KMS-11 (cell line): Measurements from ENCODE around the gene EPN3.

Source experiments
- H2AFZ ChIP-seq: fragments of 200-600 bp; sonication (generic); 2 replicates; pipeline ENCODE4 v1.6.1; 2016; ENCODE audit warnings: antibody characterized with exemption, mixed run types, low read depth
- H3K27ac ChIP-seq: fragments of 200-600 bp; sonication (generic); 2 replicates; pipeline ENCODE4 v1.6.1; 2016; ENCODE audit warnings: mild to moderate bottlenecking, mixed run types
- H3K27me3 ChIP-seq: fragments of 200-600 bp; sonication (generic); 2 replicates; pipeline ENCODE4 v1.6.1; 2017; ENCODE audit warnings: mild to moderate bottlenecking, low read depth, mixed run types, moderate library complexity; ENCODE audit not compliant: insufficient read depth
- H3K36me3 ChIP-seq: fragments of 200-600 bp; sonication (generic); 2 replicates; pipeline ENCODE4 v1.6.1; 2017; ENCODE audit warnings: mild to moderate bottlenecking, mixed run types; ENCODE audit not compliant: insufficient read depth
- H3K4me1 ChIP-seq: fragments of 200-600 bp; sonication (generic); 2 replicates; pipeline ENCODE4 v1.6.1; 2016; ENCODE audit warnings: mild to moderate bottlenecking, low read depth, mixed run types; ENCODE audit not compliant: poor library complexity, severe bottlenecking
- H3K4me2 ChIP-seq: fragments of 200-600 bp; sonication (generic); 2 replicates; pipeline ENCODE4 v1.7.0; 2016; ENCODE audit warnings: mild to moderate bottlenecking, mixed run types
- H3K4me3 ChIP-seq: fragments of 200-600 bp; sonication (generic); IDR thresholded peaks from 2 replicates; pipeline ENCODE4 v1.6.1; 2017; ENCODE audit warnings: low read depth, low read length, mixed read lengths; ENCODE audit not compliant: insufficient read depth
- H3K79me2 ChIP-seq: fragments of 200-600 bp; sonication (generic); 2 replicates; pipeline ENCODE4 v1.6.1; 2016; ENCODE audit warnings: low read depth, mixed run types; ENCODE audit not compliant: insufficient read depth
- H3K9ac ChIP-seq: fragments of 200-600 bp; sonication (generic); 2 replicates; pipeline ENCODE4 v1.6.1; 2016; ENCODE audit warnings: mild to moderate bottlenecking, mixed run types
- H4K20me1 ChIP-seq: fragments of 200-600 bp; sonication (generic); 2 replicates; pipeline ENCODE4 v1.6.1; 2016; ENCODE audit warnings: mild to moderate bottlenecking, mixed run types; ENCODE audit not compliant: insufficient read depth
- CTCF ChIP-seq: fragments of 200-600 bp; sonication (generic); conservative IDR thresholded peaks from 2 replicates; pipeline ENCODE4 v1.6.1; 2017; ENCODE audit warnings: low read depth, mild to moderate bottlenecking, antibody characterized with exemption, low read length, moderate library complexity, mixed read lengths

EPN3 gene

GRCh38 chr17:50585891-50586290 lies 53.4 kb downstream of the EPN3 start:
- H3K36me3 ChIP-seq: no peaks in the 10 kb centered on the region
- H3K4me2 ChIP-seq: no peak overlapping the region
- H3K4me1 ChIP-seq: no peaks in the 10 kb centered on the region
- no peak overlapping the region for H3K4me3 ChIP-seq
- no peaks in the 10 kb centered on the region for H4K20me1 ChIP-seq
- no peak overlapping the region for H3K9ac ChIP-seq
- H3K27me3 ChIP-seq: peaks cover 83% of the 10 kb centered on the region
- no peak overlapping the region for H2AFZ ChIP-seq
- TF ChIP-seq CTCF: no peak
- H3K79me2 ChIP-seq: no peaks in the 10 kb centered on the region
- no peak overlapping the region for H3K27ac ChIP-seq

- Histone ChIP-seq H4K20me1 (no peaks in the 10 kb centered on the region), H3K9ac (no peak overlapping the region), H3K79me2 (no peaks in the 10 kb centered on the region), H3K4me3 (no peak overlapping the region), H3K4me2 (no peak overlapping the region), H3K36me3 (no peaks in the 10 kb centered on the region), H2AFZ (no peak overlapping the region), H3K4me1 (no peaks in the 10 kb centered on the region), H3K27me3 (peaks cover 78% of the 10 kb centered on the region), H3K27ac (no peak overlapping the region)
- no peak for TF ChIP-seq CTCF
These were observed 54.1 kb downstream of the EPN3 start for GRCh38 chr17:50586421-50587247.

- H2AFZ ChIP-seq: no peak overlapping the region
- H3K27ac ChIP-seq: no peak overlapping the region
- no peak overlapping the region for H3K9ac ChIP-seq
- no peak overlapping the region for H3K4me3 ChIP-seq
- no peaks in the 10 kb centered on the region for H3K79me2 ChIP-seq
- TF ChIP-seq CTCF: no peak
- no peaks in the 10 kb centered on the region for H3K4me1 ChIP-seq
- no peaks in the 10 kb centered on the region for H4K20me1 ChIP-seq
- H3K36me3 ChIP-seq: no peaks in the 10 kb centered on the region
- peaks cover 74% of the 10 kb centered on the region for H3K27me3 ChIP-seq
- no peak overlapping the region for H3K4me2 ChIP-seq
These were observed 55.0 kb downstream of the EPN3 start for GRCh38 chr17:50587571-50587970.

GRCh38 chr17:50588391-50589049 lies 56.0 kb downstream of the EPN3 start:
- Histone ChIP-seq H3K36me3 (no peaks in the 10 kb centered on the region), H3K4me1 (no peaks in the 10 kb centered on the region), H3K27me3 (peaks cover 74% of the 10 kb centered on the region), H4K20me1 (no peaks in the 10 kb centered on the region), H3K9ac (no peak overlapping the region), H3K79me2 (no peaks in the 10 kb centered on the region), H3K4me2 (no peak overlapping the region), H2AFZ (no peak overlapping the region), H3K4me3 (no peak overlapping the region), H3K27ac (no peak overlapping the region)
- TF ChIP-seq CTCF: no peak
